Mucosa of rectum (tissue), 2 donors: ENCODE results near the gene PEX10.

Experiments used
- H3K27ac ChIP-seq, 2 donors: one replicate each; pipeline ENCODE4 v1.7.0; 2013; ENCODE audit warnings: inconsistent platforms in 2 of 2, low read depth in 2 of 2, low read length in 2 of 2
- H3K27me3 ChIP-seq, 2 donors: one replicate each; pipeline ENCODE4 v1.7.0; 2013; ENCODE audit warnings: low read length in 2 of 2; ENCODE audit not compliant: control insufficient read depth in 2 of 2, insufficient read depth in 2 of 2
- H3K36me3 ChIP-seq, 2 donors: one replicate each; pipeline ENCODE4 v1.7.0; 2013; ENCODE audit warnings: low read length in 2 of 2; ENCODE audit not compliant: control insufficient read depth in 2 of 2, insufficient read depth in 2 of 2
- H3K4me1 ChIP-seq, 2 donors: one replicate each; pipeline ENCODE4 v1.7.0; 2013; ENCODE audit warnings: low read length in 2 of 2, mild to moderate bottlenecking in 1 of 2; ENCODE audit not compliant: control insufficient read depth in 2 of 2, insufficient read depth in 2 of 2
- H3K4me3 ChIP-seq, 2 donors: one replicate each; pipeline ENCODE4 v1.7.0; 2013; ENCODE audit warnings: low read length in 2 of 2
- H3K9ac ChIP-seq, 2 donors: one replicate each; pipeline ENCODE4 v1.7.0; 2013; ENCODE audit warnings: low read length in 2 of 2, low read depth in 1 of 2, mild to moderate bottlenecking in 1 of 2
- H3K9me3 ChIP-seq, 2 donors: one replicate each; pipeline ENCODE4 v1.7.0; 2013; ENCODE audit warnings: low read length in 2 of 2; ENCODE audit not compliant: control insufficient read depth in 2 of 2
- donor health status: healthy.
- donor health status: Normal muscosa, but diverticular disease.

PEX10 gene

GRCh38 chr1:2377751-2378440 is 34.5 kb downstream of the PEX10 start:
- peaks cover 0 to 6% of the 10 kb centered on the region in 2 donors for H3K27me3 ChIP-seq
- no peak overlapping the region for H3K4me3 ChIP-seq
- H3K36me3 ChIP-seq: no peaks in the 10 kb centered on the region
- H3K9me3 ChIP-seq: no peaks in the 10 kb centered on the region
- peaks cover 0 to 4% of the 10 kb centered on the region in 2 donors for H3K4me1 ChIP-seq
- H3K27ac ChIP-seq: no peak overlapping the region
- no peak overlapping the region for H3K9ac ChIP-seq

- Histone ChIP-seq H3K9ac (no peak overlapping the region), H3K27me3 (peaks cover 0 to 6% of the 10 kb centered on the region in 2 donors), H3K27ac (no peak overlapping the region), H3K36me3 (no peaks in the 10 kb centered on the region), H3K9me3 (no peaks in the 10 kb centered on the region), H3K4me3 (no peak overlapping the region), H3K4me1 (peaks cover 0 to 4% of the 10 kb centered on the region in 2 donors)
These were observed 35.3 kb downstream of the PEX10 start for GRCh38 chr1:2376931-2377672.

- Histone ChIP-seq H3K27me3 (peaks cover 0 to 6% of the 10 kb centered on the region in 2 donors), H3K9me3 (no peaks in the 10 kb centered on the region), H3K36me3 (no peaks in the 10 kb centered on the region), H3K27ac (no peak overlapping the region), H3K9ac (no peak overlapping the region), H3K4me3 (no peak overlapping the region), H3K4me1 (no peaks in the 10 kb centered on the region)
These were observed 36.1 kb downstream of the PEX10 start for GRCh38 chr1:2376261-2376741.

- Histone ChIP-seq H3K9ac (no peak overlapping the region), H3K4me3 (no peak overlapping the region), H3K27me3 (peaks cover 0 to 6% of the 10 kb centered on the region in 2 donors)
These were observed 36.5 kb downstream of the PEX10 start for GRCh38 chr1:2375923-2376260.

GRCh38 chr1:2375246-2375922 is 37.0 kb downstream of the PEX10 start:
- H3K9me3 ChIP-seq: no peaks in the 10 kb centered on the region
- H3K36me3 ChIP-seq: no peaks in the 10 kb centered on the region
- H3K27me3 ChIP-seq: peaks cover 0 to 6% of the 10 kb centered on the region in 2 donors
- no peaks in the 10 kb centered on the region for H3K4me1 ChIP-seq
- no peak overlapping the region for H3K4me3 ChIP-seq
- no peak overlapping the region for H3K27ac ChIP-seq
- H3K9ac ChIP-seq: no peak overlapping the region

More at GRCh38 chr1:2375923-2376260, 36.5 kb downstream of the PEX10 start:
- H3K36me3 ChIP-seq: no peaks in the 10 kb centered on the region
- no peaks in the 10 kb centered on the region for H3K9me3 ChIP-seq
- H3K4me1 ChIP-seq: no peaks in the 10 kb centered on the region
- no peak overlapping the region for H3K27ac ChIP-seq

- H3K9me3 ChIP-seq: no peaks in the 10 kb centered on the region
- no peak overlapping the region for H3K9ac ChIP-seq
- H3K27me3 ChIP-seq: peaks cover 0 to 6% of the 10 kb centered on the region in 2 donors
- no peak overlapping the region for H3K4me3 ChIP-seq
- H3K36me3 ChIP-seq: no peaks in the 10 kb centered on the region
- no peaks in the 10 kb centered on the region for H3K4me1 ChIP-seq
- no peak overlapping the region for H3K27ac ChIP-seq
These were observed 37.9 kb downstream of the PEX10 start for GRCh38 chr1:2374252-2375155.

GRCh38 chr1:2373551-2374251 is 38.7 kb downstream of the PEX10 start:
- H3K36me3 ChIP-seq: no peaks in the 10 kb centered on the region
- no peak overlapping the region for H3K27ac ChIP-seq
- H3K4me3 ChIP-seq: no peak overlapping the region
- no peak overlapping the region for H3K9ac ChIP-seq
- H3K9me3 ChIP-seq: no peaks in the 10 kb centered on the region
- no peaks in the 10 kb centered on the region for H3K4me1 ChIP-seq
- peaks cover 0 to 6% of the 10 kb centered on the region in 2 donors for H3K27me3 ChIP-seq

- Histone ChIP-seq H3K27ac (no peak overlapping the region), H3K36me3 (no peaks in the 10 kb centered on the region), H3K27me3 (peaks cover 0 to 6% of the 10 kb centered on the region in 2 donors), H3K9me3 (no peaks in the 10 kb centered on the region), H3K9ac (no peak overlapping the region), H3K4me3 (no peak overlapping the region), H3K4me1 (no peaks in the 10 kb centered on the region)
These were observed 39.5 kb downstream of the PEX10 start for GRCh38 chr1:2372551-2373490.
